Head of caudate nucleus (tissue), 42 donors: ENCODE results near the gene DTNB.
A peak's percentile ranks its signal among the peaks of the same experiment; 100 is the strongest.

Experiments
- DNase-seq, 42 donors: peaks; one replicate each; pipeline versions ENCODE4 v3.0.0 to v3.0.0-alpha.2; 2020 to 2021; ENCODE audit warnings: mixed read lengths in 7 of 42
- intact Hi-C: fragments of 100-400 bp; cut with DNase I; formaldehyde crosslinking; loops from one replicate; pipeline ENCODE4 v1.15.0; 2022

Gene DTNB

GRCh38 chr2:25386971-25387875 lies 286.2 kb downstream of the DTNB start:
- DNase-seq = peak in 2 of 42 donors; percentile 15 to 32
- intact Hi-C loops = no loop called here

- intact Hi-C loops = no loop called here
- peak in 4 of 42 donors; percentile 1 to 9 (median 6) for DNase-seq
Measured at GRCh38 chr2:25385910-25386309, 287.5 kb downstream of the DTNB start.

- DNase-seq = peak in 4 of 42 donors; percentile 5 to 25 (median 12)
- intact Hi-C loops = no loop called here
Measured at GRCh38 chr2:25383806-25384205, 289.6 kb downstream of the DTNB start.

- peak in 9 of 42 donors; percentile 8 to 35 (median 15) for DNase-seq
Measured at GRCh38 chr2:25381502-25381901, 291.9 kb downstream of the DTNB start.

GRCh38 chr2:25380586-25381375 lies 292.6 kb downstream of the DTNB start:
- intact Hi-C loops = no loop called here
- DNase-seq = peak in 10 of 42 donors; percentile 6 to 39 (median 12)

More at GRCh38 chr2:25381502-25381901, 291.9 kb downstream of the DTNB start:
- intact Hi-C loops = no loop called here

- DNase-seq = peak in 2 of 42 donors; percentile 10 to 15
- intact Hi-C loops = no loop called here
Measured at GRCh38 chr2:25380023-25380422, 293.4 kb downstream of the DTNB start.

- peak in 10 of 42 donors; percentile 6 to 28 (median 15) for DNase-seq
Measured at GRCh38 chr2:25379535-25379934, 293.8 kb downstream of the DTNB start.

GRCh38 chr2:25378731-25379490 lies 294.5 kb downstream of the DTNB start:
- intact Hi-C loops = loop anchor here (10.0 kb wide), 1 partner anchor 146 kb away; no protein-coding TSS in a partner anchor
- peak in 11 of 42 donors; percentile 8 to 42 (median 16) for DNase-seq

More at GRCh38 chr2:25379535-25379934, 293.8 kb downstream of the DTNB start:
- intact Hi-C loops = loop anchor here (10.0 kb wide), 1 partner anchor 145 kb away; no protein-coding TSS in a partner anchor

- intact Hi-C loops = loop anchor here (10.0 kb wide), 1 partner anchor 147 kb away; no protein-coding TSS in a partner anchor
- DNase-seq = peak in 5 of 42 donors; percentile 8 to 44 (median 31)
Measured at GRCh38 chr2:25377822-25378421, 295.5 kb downstream of the DTNB start.

GRCh38 chr2:25376750-25377621 lies 296.4 kb downstream of the DTNB start:
- DNase-seq = peak; percentile 61 to 92 (median 85)
- intact Hi-C loops = loop anchor here (10.0 kb wide), 1 partner anchor 148 kb away; no protein-coding TSS in a partner anchor

- intact Hi-C loops = loop anchor here (10.0 kb wide), 1 partner anchor 149 kb away; no protein-coding TSS in a partner anchor
Measured at GRCh38 chr2:25375989-25376545, 297.3 kb downstream of the DTNB start.

GRCh38 chr2:25375371-25375988 lies 297.9 kb downstream of the DTNB start:
- intact Hi-C loops = loop anchor here (10.0 kb wide), 1 partner anchor 149 kb away; no protein-coding TSS in a partner anchor

More at GRCh38 chr2:25375989-25376545, 297.3 kb downstream of the DTNB start:
- peak in 4 of 42 donors; percentile 11 to 35 (median 30) for DNase-seq

GRCh38 chr2:25374827-25375226 lies 298.6 kb downstream of the DTNB start:
- intact Hi-C loops = loop anchor here (10.0 kb wide), 1 partner anchor 150 kb away; no protein-coding TSS in a partner anchor
- peak in 4 of 42 donors; percentile 5 to 31 (median 14) for DNase-seq

More at GRCh38 chr2:25375371-25375988, 297.9 kb downstream of the DTNB start:
- peak in 14 of 42 donors; percentile 21 to 66 (median 41) for DNase-seq

- DNase-seq = peak in 3 of 42 donors; percentile 6 to 28 (median 11)
Measured at GRCh38 chr2:25374411-25374810, 299.0 kb downstream of the DTNB start.

GRCh38 chr2:25373269-25373981 lies 300.0 kb downstream of the DTNB start:
- DNase-seq = peak in 5 of 42 donors; percentile 8 to 48 (median 13)
- intact Hi-C loops = loop anchor here (10.0 kb wide), 1 partner anchor 151 kb away; no protein-coding TSS in a partner anchor

More at GRCh38 chr2:25374411-25374810, 299.0 kb downstream of the DTNB start:
- intact Hi-C loops = loop anchor here (10.0 kb wide), 1 partner anchor 150 kb away; no protein-coding TSS in a partner anchor
